Measurements from ENCODE around the gene SURF6.

DNA sequence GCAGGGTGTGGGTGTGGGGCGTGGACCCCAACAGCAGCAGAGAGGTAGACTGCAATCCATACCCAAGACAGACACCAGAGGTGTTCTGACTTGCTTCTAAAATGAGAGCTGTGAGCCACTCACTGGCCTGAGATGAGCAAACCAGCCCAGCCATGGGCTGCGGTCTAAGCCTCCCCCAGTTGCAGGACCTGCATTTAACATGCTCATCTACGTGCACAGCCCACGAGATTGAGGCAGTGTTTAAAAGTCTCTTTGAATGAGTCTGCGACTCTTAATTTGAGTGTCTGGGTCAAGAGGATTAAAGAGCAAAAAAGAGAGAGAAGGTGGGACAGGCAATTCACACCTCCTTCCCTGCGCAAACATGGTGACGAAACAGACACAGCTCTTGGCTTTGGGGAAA is 33.9 kb upstream of the SURF6 start:
- TF ChIP-seq CTCF (IDR thresholded peaks at IDR 0.05) (no peak), POLR2A (IDR thresholded peaks at IDR 0.05) (no peak)

Measured in esophagus squamous epithelium (tissue), 4 donors.